ENCODE data around the gene IARS2.
A peak's percentile ranks its signal among the peaks of the same experiment; 100 is the strongest.
"Not testable (repeated sequence)": the region's sequence is repeated elsewhere in the genome, so short reads cannot be mapped to it uniquely, and the experiment has no call there.

The IARS2 gene

GRCh38 chr1:220094016-220094911 lies at the start of gene IARS2:
TSS of gene IARS2 (plus strand) at chr1:220094132. CDS start at chr1:220094217, 85 bp downstream.
- peak; percentile 76 for DNase-seq (ENCODE audit: low read depth)

DNA sequence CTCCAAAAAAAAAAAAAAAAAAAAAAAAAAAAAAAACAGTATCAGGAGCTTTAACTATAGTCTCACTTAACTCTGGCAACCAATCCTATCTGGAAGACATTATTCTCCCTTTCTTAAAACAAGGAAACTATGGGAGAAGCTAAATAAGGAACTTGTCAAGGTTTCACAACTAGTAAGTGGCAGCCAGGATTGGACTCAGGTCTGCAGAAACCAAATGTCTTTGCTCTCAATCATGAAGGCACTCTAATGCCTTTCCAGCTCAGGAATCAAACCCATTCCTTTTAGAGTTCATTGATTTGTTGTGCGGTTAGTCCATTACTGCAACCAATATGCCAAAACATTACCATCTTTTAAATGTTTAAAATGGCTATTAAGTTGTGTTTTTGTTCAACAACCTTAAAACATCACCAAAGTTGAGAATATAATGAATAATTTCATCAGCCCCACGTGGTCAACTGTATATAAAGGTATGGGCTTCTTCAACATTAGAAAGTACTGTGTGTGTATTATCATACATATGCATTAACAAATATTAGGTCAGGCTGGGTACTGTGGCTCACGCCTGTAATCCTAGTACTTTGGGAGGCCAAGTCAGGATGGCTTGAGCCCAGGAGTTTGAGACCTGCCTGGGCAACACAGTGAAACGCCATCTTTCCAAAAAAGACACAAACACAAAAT lies 49.1 kb upstream of the IARS2 start:
- DNase-seq (ENCODE audit: low read depth): no peak

GRCh38 chr1:220045356-220046051 lies 48.4 kb upstream of the IARS2 start:
- DNase-seq (ENCODE audit: low read depth): no peak

DNA sequence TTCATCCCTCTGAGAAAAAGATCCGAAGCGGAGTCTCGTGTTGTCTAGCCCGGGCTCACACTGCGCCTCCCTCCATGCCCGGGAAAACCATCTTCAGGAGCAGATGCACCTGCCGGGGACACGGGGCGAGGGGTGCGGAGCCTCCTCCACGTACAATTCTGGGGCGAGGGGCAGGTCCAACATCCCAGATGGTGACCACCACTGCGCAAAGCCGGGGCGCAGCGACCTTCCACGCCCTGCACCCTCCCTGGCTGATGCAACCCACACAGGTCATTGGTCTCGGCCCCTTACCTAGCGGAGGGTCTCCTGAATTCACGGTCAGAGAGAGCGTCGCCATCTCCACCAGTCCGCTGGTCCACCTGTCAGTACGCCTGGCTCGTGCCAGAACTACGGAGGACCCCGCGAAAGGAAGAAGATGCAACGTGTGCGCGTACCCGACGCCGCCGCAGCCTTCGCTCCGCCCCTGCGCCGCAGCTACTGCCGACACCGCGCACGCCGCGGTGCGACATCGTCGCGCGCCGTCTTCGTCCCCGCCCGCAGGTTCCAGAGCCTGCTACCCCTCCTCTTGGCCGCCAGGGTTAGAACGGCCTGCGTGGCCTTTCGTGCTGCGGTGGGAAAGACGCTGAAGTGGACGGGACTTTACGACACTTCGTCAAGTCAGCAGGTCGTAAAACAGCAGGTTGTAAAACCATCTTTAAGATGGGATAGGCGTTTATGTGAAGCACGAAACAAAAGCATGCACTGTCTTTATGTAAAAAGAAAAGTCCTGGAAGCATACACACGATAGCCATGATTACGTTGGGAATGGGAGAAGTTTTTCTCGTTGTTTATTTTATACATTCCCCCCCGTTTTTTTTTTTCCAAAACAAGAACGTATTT lies 47.6 kb upstream of the IARS2 start, which contains the start of gene EPRS1:
EPRS1 (minus strand) TSS at position 454 of the 879 bp plus-strand sequence; CDS start at position 337, 117 bp downstream.
- peak; percentile 98 for DNase-seq (ENCODE audit: low read depth)

GRCh38 chr1:220056374-220056773 lies 37.6 kb upstream of the IARS2 start:
- no peak for DNase-seq (ENCODE audit: low read depth)

GRCh38 chr1:220060876-220061275 lies 33.1 kb upstream of the IARS2 start:
- no peak for DNase-seq (ENCODE audit: low read depth)

DNA sequence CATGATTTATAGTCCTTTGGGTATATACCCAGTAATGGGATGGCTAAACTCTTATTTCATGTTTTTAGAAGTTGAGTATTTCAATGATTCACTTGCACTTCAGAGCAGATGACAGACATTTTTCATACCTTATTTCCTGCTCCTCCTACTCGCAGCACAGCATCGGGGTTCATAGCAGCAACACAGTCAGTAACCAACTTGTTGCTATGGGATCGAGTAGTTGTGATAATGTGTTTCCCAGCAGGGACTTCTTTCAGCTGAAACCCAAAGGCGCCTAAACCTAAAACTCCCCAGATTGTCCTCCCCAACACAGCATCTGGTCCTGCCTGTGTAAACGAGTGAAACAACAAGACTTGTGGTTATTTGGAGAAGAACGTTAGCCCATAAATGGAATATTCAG lies 31.3 kb upstream of the IARS2 start:
- no peak for DNase-seq (ENCODE audit: low read depth)

DNA sequence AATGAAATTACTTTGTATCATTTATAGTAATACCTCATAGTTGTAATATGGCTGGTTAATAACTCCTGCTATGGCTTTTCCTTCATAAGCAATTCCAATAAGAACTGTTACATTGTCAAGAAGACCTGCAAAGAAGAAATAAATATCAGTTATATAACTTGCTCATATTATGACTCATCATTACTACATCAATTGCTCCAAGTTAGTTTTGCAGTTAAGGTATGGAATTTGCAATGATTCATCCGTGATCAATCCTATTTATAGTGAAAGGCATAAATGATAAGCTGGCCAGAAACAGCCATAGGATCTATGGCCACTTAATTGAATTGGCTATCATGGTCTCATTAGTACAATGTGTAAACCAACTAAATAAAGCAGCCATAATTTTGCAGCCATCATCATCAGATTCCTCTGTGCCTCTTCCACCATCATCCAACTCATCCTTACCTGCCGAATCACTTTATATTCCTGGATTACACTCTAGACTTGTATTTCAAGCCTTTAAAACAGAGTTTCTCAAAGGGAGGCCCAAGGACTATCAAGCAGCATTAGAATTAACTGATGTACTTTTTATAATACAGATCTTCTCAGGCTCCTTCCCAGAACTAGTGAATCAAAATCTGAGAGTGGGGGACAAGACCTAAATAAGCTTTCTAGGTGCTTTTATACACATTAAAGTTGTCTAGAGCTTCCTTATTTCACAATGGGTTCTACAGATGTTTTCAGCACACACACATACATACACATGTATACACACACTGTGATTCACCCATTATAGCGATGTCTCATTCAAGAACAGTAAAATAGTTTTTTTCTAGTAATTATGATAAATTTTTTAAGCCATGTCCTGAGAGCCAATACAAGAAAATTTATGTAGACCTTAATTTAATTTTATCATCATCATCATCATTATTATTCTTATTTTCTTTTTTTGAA lies 26.4 kb upstream of the IARS2 start:
- DNase-seq (ENCODE audit: low read depth): no peak

DNA sequence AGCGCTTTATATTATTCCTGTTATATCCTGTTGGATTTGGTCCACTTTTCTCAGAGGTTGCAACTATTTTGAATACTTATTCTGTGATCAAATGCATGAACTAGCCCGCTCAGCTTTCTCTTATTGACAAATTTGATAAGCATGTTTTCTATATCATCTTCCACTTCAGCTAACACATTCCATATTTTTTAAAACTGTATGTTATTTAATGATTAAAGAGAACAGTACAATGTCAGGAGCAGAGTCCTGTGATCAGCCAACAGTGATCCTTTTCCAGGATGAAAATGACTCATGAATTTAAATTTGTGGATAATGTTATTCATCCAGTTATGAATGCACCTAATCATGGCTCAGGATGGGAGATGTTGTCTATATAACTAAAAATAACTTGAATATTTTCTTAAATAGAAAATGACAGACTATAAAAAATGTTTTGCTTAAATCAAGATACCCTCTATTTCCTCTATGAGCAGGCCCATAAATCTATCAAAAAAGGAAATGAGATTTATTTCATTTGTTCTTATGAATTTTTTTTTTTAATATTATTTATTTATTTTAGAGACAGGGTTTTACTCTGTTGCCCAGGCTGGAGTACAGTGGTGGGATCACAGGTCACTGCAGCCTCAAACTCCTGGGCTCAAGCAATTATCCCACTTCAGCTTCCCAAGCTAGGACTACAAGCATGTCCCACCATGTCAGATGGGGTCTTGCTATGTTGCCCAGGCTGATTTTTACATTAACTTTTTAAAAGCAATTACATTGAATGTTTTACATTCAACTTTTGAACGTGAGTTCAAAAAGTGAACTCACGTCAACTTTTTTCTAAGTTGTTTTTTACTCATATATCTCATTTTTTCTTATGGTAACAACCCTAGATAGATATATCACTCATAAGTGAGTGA lies 16.8 kb upstream of the IARS2 start:
- no peak for DNase-seq (ENCODE audit: low read depth)

DNA sequence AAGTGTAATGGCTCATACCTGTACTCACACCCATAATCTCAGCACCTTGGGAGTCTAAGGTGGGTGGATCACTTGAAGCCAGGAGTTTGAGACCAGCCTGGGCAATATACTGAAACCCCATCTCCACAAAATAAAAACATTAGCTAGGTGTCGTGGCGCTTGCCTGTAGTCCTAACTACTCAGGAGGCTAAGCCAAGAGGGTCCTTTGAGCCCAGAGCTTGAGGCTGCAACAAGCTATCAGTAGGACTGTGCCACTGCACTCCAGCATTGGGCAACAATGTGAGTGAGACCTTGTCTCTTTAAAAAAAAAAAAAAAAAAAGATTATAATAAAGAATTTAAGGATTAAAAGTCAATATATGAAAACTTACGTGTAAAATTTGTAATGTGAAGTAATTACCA lies 16.0 kb upstream of the IARS2 start:
- no peak for DNase-seq (ENCODE audit: low read depth)

DNA sequence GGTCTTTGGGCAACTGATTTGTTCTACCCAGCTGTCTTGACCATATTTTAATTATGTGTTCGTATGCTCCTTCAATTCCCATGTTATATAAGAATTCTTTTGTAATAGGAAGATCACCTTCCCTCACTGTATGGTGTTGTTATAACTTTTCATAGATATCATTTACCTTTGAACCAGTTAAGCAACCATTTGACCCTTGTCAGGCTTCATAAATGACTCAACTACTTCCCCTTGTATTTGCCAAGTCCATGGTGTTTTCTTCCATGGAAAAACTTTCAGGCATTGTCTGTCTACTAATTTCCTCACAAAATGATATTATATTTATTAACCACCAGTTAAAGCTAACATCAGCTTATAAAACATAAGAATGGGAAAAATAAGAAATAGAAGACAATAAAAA lies 9.5 kb upstream of the IARS2 start:
- DNase-seq (ENCODE audit: low read depth): peak; percentile 9

GRCh38 chr1:220086261-220086686 lies 7.7 kb upstream of the IARS2 start:
- not testable (repeated sequence) for DNase-seq (ENCODE audit: low read depth)

DNA sequence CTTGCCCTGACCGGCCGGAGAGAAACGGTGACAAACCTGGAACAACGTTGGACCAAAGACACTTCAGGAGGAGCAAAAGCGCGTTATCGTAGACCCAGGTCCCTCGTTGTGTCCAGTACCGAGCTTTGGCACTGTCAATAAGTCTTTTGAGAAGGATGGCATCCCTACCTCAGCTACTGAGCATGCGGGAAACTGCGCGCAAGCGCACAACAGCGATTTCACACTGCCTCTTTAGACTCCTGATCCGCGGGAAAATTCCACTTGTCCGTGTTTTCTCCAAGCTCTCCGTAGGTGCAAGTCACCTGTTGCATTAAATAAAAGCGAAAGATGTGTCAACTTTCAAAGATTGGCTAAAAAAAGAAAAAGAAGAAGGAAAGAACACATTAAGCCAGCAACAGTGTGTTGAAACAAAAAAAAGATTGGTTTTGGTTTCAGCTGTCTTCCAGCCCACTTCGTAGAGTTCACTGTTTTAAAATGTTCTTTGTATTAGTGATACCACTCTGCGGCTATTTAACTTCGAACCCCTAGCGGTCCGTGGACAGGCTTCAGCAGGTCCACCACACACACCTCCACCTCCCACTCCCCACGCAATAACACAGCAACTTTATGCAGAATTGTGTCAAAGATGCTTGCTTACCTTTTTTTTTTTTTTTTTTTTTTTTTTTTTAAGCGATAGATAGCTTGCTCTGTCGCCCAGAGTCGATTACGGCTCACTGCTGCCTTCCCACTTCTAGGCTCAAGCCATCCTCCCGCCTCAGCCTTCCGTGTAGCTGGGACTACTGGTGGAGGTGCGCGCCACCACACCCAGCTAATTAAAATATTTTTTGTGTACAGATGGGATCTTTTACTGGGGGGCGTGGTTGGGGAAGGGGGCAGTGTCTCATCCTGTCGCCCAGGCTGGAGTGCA lies 4.0 kb upstream of the IARS2 start, which contains the start of gene BPNT1:
BPNT1 (minus strand) TSS at position 139 of the 907 bp plus-strand sequence. CDS start 9,942 bp downstream, outside the sequence.
- DNase-seq (ENCODE audit: low read depth): peak; percentile 91

DNA sequence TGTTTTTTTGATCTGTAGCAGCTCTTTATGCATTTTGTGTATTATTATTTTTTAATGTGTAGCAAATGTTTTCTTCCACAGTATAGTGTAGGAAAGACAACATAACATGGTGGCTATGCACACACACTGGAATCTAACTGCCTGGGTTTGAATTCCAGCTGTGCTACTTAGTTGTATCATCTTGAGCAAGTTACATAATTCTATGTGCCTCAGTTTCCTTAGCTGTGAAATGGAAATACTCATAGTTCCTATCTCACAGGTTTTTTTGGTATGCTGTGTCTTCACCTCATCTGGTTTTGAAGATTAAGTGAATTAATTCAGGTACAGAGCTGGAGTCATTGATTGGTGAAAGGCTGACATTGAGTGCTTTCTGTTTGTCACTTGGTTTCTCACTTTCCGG lies 1.2 kb upstream of the IARS2 start:
- DNase-seq (ENCODE audit: low read depth): no peak

DNA sequence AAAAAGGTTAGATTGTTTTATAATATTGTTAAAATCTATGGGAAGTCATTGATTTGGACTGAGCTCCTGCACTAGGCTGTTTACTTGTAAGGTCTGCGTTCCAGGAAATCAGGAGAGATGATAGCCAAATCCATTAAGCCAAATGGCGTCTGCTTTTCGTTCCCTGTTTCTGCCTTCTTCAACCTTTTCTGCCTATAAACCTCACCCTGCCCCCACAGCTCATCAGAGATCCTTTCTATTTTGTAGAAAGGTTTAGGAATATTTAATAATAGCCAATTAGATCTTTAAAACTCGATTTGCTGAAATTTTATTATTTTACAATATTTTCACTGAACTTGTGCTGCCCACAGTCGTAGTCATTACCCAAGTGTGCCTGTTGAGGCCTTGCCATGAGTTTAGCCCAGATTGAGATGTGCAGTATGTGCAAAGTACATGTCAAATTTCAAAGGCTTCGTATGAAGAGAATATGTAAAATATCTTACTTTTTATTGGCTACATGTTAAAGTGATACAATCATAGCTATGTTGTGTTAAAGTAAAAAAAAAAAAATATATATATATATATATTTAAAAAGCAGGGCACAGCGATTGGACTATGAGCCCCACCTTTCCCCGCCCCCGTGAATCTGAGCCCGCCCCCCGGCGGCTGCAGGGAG lies 444 bp upstream of the IARS2 start:
- DNase-seq (ENCODE audit: low read depth): no peak

DNA sequence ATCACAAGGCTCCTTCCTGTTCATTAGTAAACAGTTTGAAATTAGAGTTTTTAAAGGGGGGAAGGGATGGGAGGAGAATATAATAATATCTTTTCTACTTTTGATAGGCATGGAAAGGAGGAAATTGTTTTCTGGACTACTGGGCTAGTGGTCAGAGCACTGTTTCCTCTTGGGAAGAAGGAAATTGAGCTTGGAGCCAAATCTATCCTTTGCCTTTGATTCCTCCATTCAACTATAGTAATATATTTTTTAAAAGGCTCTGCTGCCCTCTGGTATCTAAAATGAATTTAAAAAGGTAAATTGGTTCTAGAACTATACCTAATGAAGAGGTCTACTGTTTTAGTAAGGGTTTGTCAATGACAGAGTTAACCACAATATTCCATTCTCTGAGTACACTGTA lies 5.9 kb downstream of the IARS2 start:
- DNase-seq (ENCODE audit: low read depth): no peak

DNA sequence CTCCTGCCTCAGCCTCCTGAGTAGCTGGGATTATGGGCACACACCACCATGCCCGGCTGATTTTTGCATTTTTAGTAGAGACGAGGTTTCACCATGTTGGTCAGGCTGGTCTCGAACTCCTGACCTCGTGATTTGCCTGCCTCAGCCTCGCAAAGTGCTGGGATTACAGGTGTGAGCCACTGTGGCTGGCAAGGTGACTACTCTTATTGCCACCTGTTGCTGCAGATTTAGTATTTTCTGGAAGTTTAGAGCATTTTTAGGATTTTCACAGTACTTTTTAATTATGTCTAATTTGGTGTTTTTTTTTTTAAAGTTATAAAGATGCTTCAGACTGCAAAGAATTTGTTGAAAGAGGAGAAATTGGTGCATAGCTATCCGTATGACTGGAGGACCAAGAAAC lies 16.5 kb downstream of the IARS2 start:
- not testable (repeated sequence) for DNase-seq (ENCODE audit: low read depth)

DNA sequence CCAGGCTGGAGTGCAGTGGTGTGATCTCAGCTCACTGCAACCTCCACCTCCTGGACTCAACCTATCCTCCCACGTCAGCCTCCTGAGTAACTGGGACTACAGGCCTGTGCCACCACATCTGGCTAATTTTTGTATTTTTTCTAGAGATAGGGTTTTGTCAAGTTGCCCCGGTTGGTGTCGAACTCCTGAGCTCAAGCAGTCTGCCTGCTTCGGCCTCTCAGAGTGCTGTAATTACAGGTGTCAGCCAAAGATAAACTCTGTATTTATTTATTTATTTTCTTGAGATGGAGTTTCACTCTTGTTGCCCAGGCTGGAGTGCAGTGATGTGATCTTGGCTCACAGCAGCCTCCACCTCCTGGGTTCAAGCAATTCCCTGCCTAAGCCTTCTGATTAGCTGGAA lies 18.7 kb downstream of the IARS2 start:
- not testable (repeated sequence) for DNase-seq (ENCODE audit: low read depth)
